Measurements from ENCODE around the gene SMARCA2. TPM values are rescaled to one million over a fixed set of nuclear protein-coding genes. Genes with fewer than 3 reads are reported as not detected.

SMARCA2 gene
- total and polyA plus RNA-seq, 3 donors from 2014 or later, result 176 to 251 (median 241) TPM

DNA sequence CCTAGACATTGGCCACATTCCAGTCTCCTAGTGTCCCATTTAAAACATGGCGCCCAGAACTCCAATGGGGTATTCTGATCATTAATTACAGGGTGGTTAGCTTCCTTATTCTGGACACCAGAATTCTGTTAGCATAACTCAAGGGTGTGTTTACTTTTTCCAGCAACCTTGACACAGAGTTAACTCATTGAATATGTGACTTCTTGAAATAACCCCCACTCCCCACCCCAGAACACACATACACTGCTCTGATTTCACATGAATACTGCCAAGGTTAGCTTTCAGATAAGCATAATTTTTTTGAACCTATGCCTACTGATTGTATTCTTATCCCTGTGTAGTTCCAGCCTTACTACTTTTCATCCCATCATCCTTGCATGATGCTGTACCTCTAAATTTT lies 151.1 kb downstream of the SMARCA2 start:
- no peaks in the 10 kb centered on the region for H3K36me3 ChIP-seq (ENCODE audit: low read depth, missing control alignments)
- H3K27me3 ChIP-seq, result no peaks in the 10 kb centered on the region
- H3K4me3 ChIP-seq, result no peak overlapping the region
- intact Hi-C loops (cut with DNase I; ENCODE audit: low total_unique reads), result no loop called here
- DNase-seq, result no peak
- 93 to 100% methylated on average over 1 of the region's 1 CpG for WGBS, 2 donors
- TF ChIP-seq, protein P1, sequence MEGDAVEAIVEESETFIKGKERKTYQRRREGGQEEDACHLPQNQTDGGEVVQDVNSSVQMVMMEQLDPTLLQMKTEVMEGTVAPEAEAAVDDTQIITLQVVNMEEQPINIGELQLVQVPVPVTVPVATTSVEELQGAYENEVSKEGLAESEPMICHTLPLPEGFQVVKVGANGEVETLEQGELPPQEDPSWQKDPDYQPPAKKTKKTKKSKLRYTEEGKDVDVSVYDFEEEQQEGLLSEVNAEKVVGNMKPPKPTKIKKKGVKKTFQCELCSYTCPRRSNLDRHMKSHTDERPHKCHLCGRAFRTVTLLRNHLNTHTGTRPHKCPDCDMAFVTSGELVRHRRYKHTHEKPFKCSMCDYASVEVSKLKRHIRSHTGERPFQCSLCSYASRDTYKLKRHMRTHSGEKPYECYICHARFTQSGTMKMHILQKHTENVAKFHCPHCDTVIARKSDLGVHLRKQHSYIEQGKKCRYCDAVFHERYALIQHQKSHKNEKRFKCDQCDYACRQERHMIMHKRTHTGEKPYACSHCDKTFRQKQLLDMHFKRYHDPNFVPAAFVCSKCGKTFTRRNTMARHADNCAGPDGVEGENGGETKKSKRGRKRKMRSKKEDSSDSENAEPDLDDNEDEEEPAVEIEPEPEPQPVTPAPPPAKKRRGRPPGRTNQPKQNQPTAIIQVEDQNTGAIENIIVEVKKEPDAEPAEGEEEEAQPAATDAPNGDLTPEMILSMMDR (IDR thresholded peaks at IDR 0.05), result no peak
- no peak for TF ChIP-seq POLR2A (IDR thresholded peaks at IDR 0.05)
- H3K9me3 ChIP-seq, result no peaks in the 10 kb centered on the region
- H3K27ac ChIP-seq, result no peak overlapping the region
- peaks cover 9% of the 10 kb centered on the region for H3K4me1 ChIP-seq

DNA sequence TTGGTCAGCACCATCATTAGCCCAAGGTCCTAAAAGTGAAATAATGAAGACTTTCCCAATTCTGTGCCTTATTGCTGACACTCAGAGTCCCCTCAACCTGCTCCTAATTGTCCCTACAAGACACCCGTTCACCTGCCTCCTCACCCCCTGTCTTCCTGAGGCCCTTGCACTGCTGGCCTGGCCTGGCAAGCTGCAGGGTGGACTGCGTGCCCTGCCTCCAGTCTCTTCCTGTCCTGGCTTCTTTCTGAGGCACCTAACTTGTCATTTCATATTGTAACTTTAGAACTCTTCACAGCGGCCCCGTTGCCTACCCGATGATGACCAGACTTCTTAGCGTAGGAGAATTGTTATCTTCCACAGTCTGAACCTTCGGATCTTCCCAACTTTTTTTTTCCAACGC lies 153.9 kb downstream of the SMARCA2 start:
- peaks cover 9% of the 10 kb centered on the region for H3K4me1 ChIP-seq
- TF ChIP-seq, protein P1 (IDR thresholded peaks at IDR 0.05), result no peak
- TF ChIP-seq POLR2A (IDR thresholded peaks at IDR 0.05), result no peak
- no peak overlapping the region for H3K27ac ChIP-seq
- WGBS, 2 donors, result 94% methylated on average over 8 of the region's 8 CpGs
- no peaks in the 10 kb centered on the region for H3K9me3 ChIP-seq
- intact Hi-C loops (cut with DNase I; ENCODE audit: low total_unique reads), result no loop called here
- H3K36me3 ChIP-seq (ENCODE audit: low read depth, missing control alignments), result no peaks in the 10 kb centered on the region
- no peak for DNase-seq
- H3K27me3 ChIP-seq, result no peaks in the 10 kb centered on the region
- H3K4me3 ChIP-seq, result no peak overlapping the region

DNA sequence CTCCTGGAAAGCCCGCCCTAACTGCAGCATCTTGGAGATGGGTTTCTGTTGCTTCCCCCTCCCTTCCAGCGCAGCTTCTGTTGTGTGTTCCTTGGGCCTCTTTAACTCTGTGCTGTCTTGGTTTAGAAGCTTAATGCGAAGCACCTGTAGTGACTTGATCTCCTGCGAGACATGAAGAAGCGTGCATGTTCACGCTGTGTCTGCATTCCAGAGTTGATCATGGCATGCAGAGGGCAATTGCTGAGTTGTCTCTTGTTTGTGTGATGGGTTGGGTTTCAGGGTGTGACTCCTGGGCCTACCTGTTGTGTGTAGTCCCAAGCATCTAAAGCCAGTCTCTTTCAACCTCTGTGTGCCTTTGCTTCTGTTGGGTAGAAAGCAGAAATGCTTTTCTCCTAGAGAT lies 155.6 kb downstream of the SMARCA2 start:
- DNase-seq, result no peak
- WGBS, 2 donors, result 90 to 95% methylated on average over 6 of the region's 6 CpGs
- Histone ChIP-seq H3K4me3 (no peak overlapping the region), H3K27me3 (no peaks in the 10 kb centered on the region), H3K36me3 (ENCODE audit: low read depth, missing control alignments) (no peaks in the 10 kb centered on the region), H3K4me1 (peaks cover 9% of the 10 kb centered on the region), H3K9me3 (no peaks in the 10 kb centered on the region), H3K27ac (no peak overlapping the region)
- intact Hi-C loops (cut with DNase I; ENCODE audit: low total_unique reads), result no loop called here
- no peak for TF ChIP-seq POLR2A (IDR thresholded peaks at IDR 0.05)
- TF ChIP-seq, protein P1 (IDR thresholded peaks at IDR 0.05), result no peak

DNA sequence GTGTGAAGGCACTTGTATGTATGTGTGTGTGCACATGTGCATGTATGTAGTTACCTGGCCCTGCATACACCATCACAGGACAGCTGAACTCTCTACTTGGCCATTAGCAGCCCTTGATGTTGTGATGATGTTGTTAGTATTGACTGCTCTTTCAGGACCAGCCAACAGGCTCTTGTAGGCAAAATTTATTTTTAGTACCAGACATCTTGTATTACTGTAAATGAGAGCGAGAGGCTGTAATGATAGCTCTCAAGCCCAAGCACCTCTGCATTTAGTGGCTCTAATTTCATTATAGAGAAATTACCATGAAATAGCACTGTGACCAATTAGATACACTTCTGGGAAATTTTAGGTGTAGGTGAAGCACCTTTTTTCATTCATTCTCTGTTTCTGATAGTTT lies 158.0 kb downstream of the SMARCA2 start:
- Histone ChIP-seq H3K4me1 (no peaks in the 10 kb centered on the region), H3K27ac (no peak overlapping the region), H3K27me3 (no peaks in the 10 kb centered on the region), H3K9me3 (no peaks in the 10 kb centered on the region), H3K4me3 (no peak overlapping the region), H3K36me3 (ENCODE audit: low read depth, missing control alignments) (no peaks in the 10 kb centered on the region)
- intact Hi-C loops (cut with DNase I; ENCODE audit: low total_unique reads), result no loop called here
- WGBS, 2 donors, result 97 to 100% methylated on average over 1 of the region's 1 CpG
- no peak for DNase-seq
- no peak for TF ChIP-seq POLR2A (IDR thresholded peaks at IDR 0.05)
- TF ChIP-seq, protein P1 (IDR thresholded peaks at IDR 0.05), result no peak

DNA sequence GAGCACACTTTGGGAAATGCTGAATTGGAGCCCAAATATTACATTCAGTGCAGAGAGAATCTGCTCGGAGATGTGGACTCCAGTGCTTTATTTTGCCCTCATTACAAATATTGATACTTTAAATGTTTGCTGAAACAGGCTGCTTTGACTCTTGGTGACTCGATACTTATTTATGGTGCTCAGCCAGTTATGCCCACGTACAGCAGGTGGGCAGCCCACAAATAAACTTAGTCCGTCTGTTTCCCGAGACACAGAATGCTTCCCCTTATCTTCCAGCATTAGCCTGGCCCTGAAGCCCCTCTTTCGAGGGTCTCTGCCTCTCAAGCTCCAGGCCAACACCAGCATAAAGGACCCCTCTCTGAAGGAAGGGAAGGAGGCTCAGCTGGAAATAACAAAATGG lies 158.7 kb downstream of the SMARCA2 start:
- 75 to 83% methylated on average over 6 of the region's 6 CpGs for WGBS, 2 donors
- no peak for TF ChIP-seq POLR2A (IDR thresholded peaks at IDR 0.05)
- TF ChIP-seq, protein P1 (IDR thresholded peaks at IDR 0.05), result no peak
- intact Hi-C loops (cut with DNase I; ENCODE audit: low total_unique reads), result no loop called here
- H3K4me3 ChIP-seq, result no peak overlapping the region
- no peak for DNase-seq
- H3K36me3 ChIP-seq (ENCODE audit: low read depth, missing control alignments), result no peaks in the 10 kb centered on the region
- no peaks in the 10 kb centered on the region for H3K4me1 ChIP-seq
- H3K27ac ChIP-seq, result no peak overlapping the region
- H3K9me3 ChIP-seq, result no peaks in the 10 kb centered on the region
- H3K27me3 ChIP-seq, result no peaks in the 10 kb centered on the region

Data from testis (tissue), 3 donors.